MG63 (cell line): Measurements from ENCODE around the gene BTBD16. TPM values are rescaled to one million over a fixed set of nuclear protein-coding genes. Genes with fewer than 3 reads are reported as not detected.
A peak's percentile ranks its signal among the peaks of the same experiment; 100 is the strongest.

Source experiments
- DNase-seq: peaks from one replicate; pipeline ENCODE4 v3.0.0-alpha.2; 2020
- H3K27me3 ChIP-seq: fragments of 250-450 bp; sonication (Bioruptor Pico); 2 replicates; pipeline ENCODE4 v1.5.1; 2020; ENCODE audit warnings: mild to moderate bottlenecking, moderate library complexity
- H3K36me3 ChIP-seq: fragments of 250-450 bp; sonication (Bioruptor Pico); 2 replicates; pipeline ENCODE4 v1.5.1; 2020; ENCODE audit warnings: mild to moderate bottlenecking, moderate library complexity
- H3K4me3 ChIP-seq: fragments of 250-450 bp; sonication (Bioruptor Pico); 2 replicates; pipeline ENCODE4 v1.5.1; 2020; ENCODE audit warnings: mild to moderate bottlenecking, moderate library complexity
- H3K9me3 ChIP-seq: fragments of 250-450 bp; sonication (Bioruptor Pico); 2 replicates; pipeline ENCODE4 v1.5.1; 2020; ENCODE audit warnings: mild to moderate bottlenecking, moderate library complexity
- total RNA-seq: library from RNA; depleted of rRNA; stranded (reverse); fragments of >200 nt; shearing (Covaris generic); gene quantifications from 2 replicates; pipeline ENCODE4 v1.2.3, GENCODE V29; 2014; ENCODE audit warnings: low replicate concordance

Gene BTBD16
- total RNA-seq, 1 experiment from 2014 or later, result not detected

- Histone ChIP-seq H3K9me3 (peaks cover 14% of the 10 kb centered on the region), H3K36me3 (no peaks in the 10 kb centered on the region), H3K4me3 (no peak overlapping the region), H3K27me3 (no peaks in the 10 kb centered on the region)
- DNase-seq, result no peak
Observed at GRCh38 chr10:122258136-122259074, 12.7 kb upstream of the BTBD16 start.

- no peak overlapping the region for H3K4me3 ChIP-seq
- no peaks in the 10 kb centered on the region for H3K36me3 ChIP-seq
- no peaks in the 10 kb centered on the region for H3K27me3 ChIP-seq
- peaks cover 14% of the 10 kb centered on the region for H3K9me3 ChIP-seq
- DNase-seq, result no peak
Observed at GRCh38 chr10:122259075-122259466, 12.0 kb upstream of the BTBD16 start.

- Histone ChIP-seq H3K9me3 (peaks cover 14% of the 10 kb centered on the region), H3K36me3 (no peaks in the 10 kb centered on the region), H3K27me3 (no peaks in the 10 kb centered on the region), H3K4me3 (no peak overlapping the region)
- no peak for DNase-seq
Observed at GRCh38 chr10:122261584-122261983, 9.5 kb upstream of the BTBD16 start.

- H3K36me3 ChIP-seq, result no peaks in the 10 kb centered on the region
- no peaks in the 10 kb centered on the region for H3K27me3 ChIP-seq
- no peak overlapping the region for H3K4me3 ChIP-seq
- peaks cover 14% of the 10 kb centered on the region for H3K9me3 ChIP-seq
- DNase-seq, result peak; percentile 25
Observed at GRCh38 chr10:122263971-122264370, 7.1 kb upstream of the BTBD16 start.

GRCh38 chr10:122264436-122264835 is 6.7 kb upstream of the BTBD16 start:
- no peak for DNase-seq
- no peak overlapping the region for H3K4me3 ChIP-seq

DNA sequence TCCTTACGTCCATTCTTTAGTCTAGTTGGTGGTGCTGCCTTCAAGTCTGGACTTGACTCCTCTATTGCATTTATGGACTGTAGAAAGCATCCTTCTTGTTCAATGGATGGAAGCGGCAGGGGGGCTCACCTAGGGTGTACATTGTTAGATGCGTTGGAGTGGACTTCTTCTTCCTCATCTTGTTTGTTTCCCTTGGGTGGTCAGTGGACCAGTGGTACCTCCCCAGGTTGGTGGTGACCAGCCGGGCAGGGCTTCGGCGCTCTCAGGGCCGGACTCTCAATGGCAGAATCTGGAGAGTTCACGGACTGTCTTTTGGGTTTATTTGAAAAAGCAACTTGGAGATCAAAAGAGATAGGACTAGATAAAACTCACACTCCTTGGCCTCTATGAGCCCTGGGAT is 6.2 kb upstream of the BTBD16 start:
- H3K27me3 ChIP-seq, result no peaks in the 10 kb centered on the region
- no peaks in the 10 kb centered on the region for H3K36me3 ChIP-seq
- H3K4me3 ChIP-seq, result no peak overlapping the region
- peaks cover 14% of the 10 kb centered on the region for H3K9me3 ChIP-seq
- no peak for DNase-seq

More at GRCh38 chr10:122264436-122264835, 6.7 kb upstream of the BTBD16 start:
- H3K27me3 ChIP-seq, result no peaks in the 10 kb centered on the region
- H3K36me3 ChIP-seq, result no peaks in the 10 kb centered on the region
- H3K9me3 ChIP-seq, result peaks cover 14% of the 10 kb centered on the region

- Histone ChIP-seq H3K4me3 (no peak overlapping the region), H3K9me3 (peaks cover 14% of the 10 kb centered on the region), H3K36me3 (no peaks in the 10 kb centered on the region), H3K27me3 (no peaks in the 10 kb centered on the region)
- DNase-seq, result no peak
Observed at GRCh38 chr10:122265896-122266295, 5.2 kb upstream of the BTBD16 start.

DNA sequence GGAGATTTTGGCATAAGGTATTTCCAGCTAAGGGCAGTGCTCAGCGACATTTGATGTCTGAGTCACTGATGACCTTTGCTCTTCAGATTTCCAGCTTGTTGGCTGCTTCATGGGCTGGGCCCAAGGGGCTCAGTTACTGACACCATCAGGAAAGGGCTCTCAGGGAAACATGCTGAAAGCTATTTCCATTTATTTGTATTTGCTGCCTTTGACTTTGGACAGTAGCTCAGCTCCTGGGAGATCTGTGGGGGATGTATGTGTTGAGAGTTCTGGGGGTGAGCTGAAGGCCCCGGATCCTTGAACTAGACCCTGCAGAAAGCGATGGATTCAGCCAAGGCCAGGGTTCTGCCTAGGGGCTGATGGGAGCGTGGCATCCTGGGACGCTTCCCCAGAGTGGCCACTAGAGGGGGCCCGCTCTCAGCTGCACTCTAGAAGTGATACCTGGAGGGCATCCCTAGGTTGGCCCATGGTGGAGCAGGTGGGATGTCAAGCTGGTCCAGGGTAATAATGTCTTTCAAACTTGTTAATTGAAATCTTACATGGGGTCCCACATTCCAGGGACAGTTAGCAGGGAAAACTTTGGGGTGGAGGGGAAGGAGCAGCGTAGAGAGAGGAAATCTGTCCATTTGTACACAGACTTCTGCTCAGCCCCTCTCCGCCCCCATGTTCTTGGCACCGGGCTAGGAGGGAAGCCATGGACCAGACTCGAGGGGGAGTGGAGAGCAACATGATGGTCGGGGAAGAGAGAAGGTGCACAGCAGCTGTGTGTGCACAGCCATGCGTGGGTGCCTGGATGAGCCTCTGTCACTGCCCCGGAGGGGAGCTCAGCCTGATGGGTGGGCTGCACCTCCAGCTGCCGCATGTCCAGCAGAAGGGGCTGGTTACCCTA is 3.0 kb upstream of the BTBD16 start:
- Histone ChIP-seq H3K36me3 (no peaks in the 10 kb centered on the region), H3K9me3 (no peaks in the 10 kb centered on the region; the same call in 1 of the 2 replicates), H3K4me3 (no peak overlapping the region), H3K27me3 (no peaks in the 10 kb centered on the region)
- peak; percentile 24 for DNase-seq

GRCh38 chr10:122269059-122269687 is 1.9 kb upstream of the BTBD16 start:
- Histone ChIP-seq H3K4me3 (no peak overlapping the region), H3K27me3 (no peaks in the 10 kb centered on the region)
- DNase-seq, result no peak

DNA sequence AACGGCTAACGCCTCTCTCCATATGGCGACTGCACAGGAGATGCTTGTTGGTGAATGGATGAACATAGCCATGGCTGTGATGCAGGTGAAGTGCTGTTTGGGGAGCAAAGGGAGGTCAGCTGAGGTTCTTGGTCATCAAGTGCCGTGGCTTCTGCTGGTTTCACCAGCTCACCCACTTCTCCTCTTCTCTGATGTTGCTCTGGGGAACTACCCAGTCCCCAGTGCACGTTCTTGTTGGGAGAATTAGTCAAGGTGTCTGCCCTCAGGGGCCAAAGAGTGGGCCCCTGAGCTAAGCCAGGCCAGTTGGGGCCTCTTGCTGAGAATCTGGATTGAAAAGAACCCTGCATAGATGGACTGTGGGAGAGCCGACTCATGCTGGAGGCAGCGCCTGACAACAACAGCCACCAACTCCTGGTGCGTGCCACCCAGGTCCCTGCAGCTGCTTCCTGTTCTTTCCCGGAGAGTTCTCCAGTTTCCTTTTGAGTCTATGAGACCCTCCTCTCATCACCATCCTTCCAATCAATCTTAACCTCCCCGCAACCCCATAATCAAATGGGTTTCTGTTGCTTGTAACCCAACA is 3.0 kb downstream of the BTBD16 start:
- no peaks in the 10 kb centered on the region for H3K9me3 ChIP-seq

More at GRCh38 chr10:122269059-122269687, 1.9 kb upstream of the BTBD16 start:
- no peaks in the 10 kb centered on the region for H3K9me3 ChIP-seq
- H3K36me3 ChIP-seq, result no peaks in the 10 kb centered on the region

GRCh38 chr10:122276611-122277208 is 5.6 kb downstream of the BTBD16 start:
- peak; percentile 51 for DNase-seq
- H3K4me3 ChIP-seq, result no peak overlapping the region
- no peaks in the 10 kb centered on the region for H3K27me3 ChIP-seq
- no peaks in the 10 kb centered on the region for H3K9me3 ChIP-seq
- H3K36me3 ChIP-seq, result no peaks in the 10 kb centered on the region

More for the DNA sequence above, 3.0 kb downstream of the BTBD16 start:
- H3K4me3 ChIP-seq, result no peak overlapping the region
- no peaks in the 10 kb centered on the region for H3K36me3 ChIP-seq
- no peaks in the 10 kb centered on the region for H3K27me3 ChIP-seq
- DNase-seq, result no peak

GRCh38 chr10:122277526-122278136 is 6.5 kb downstream of the BTBD16 start:
- H3K9me3 ChIP-seq, result no peaks in the 10 kb centered on the region
- no peak overlapping the region for H3K4me3 ChIP-seq
- H3K27me3 ChIP-seq, result no peaks in the 10 kb centered on the region
- H3K36me3 ChIP-seq, result no peaks in the 10 kb centered on the region
- no peak for DNase-seq

DNA sequence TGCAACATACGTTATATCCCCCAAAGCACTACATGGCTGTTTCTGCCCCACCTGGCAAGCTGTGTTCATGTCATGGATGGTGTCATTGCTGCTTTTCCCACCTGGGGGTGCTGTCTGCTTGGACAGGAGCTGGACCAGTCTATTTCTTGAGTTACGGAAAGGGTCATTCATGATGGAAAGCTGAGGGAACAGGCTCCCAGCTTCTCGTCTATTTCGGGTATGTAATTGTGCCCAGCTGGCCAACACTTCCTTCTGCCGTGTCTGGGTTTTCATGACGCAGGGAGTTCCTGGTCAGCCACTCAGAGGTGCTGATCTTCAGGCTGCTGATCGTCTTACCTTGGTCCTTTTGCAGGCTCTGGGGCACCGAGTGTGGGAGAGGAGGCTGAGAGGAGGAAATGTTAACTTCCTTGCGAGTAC is 8.6 kb downstream of the BTBD16 start:
- no peaks in the 10 kb centered on the region for H3K9me3 ChIP-seq

GRCh38 chr10:122280156-122280555 is 9.1 kb downstream of the BTBD16 start:
- no peak overlapping the region for H3K4me3 ChIP-seq
- no peak for DNase-seq
- no peaks in the 10 kb centered on the region for H3K36me3 ChIP-seq
- no peaks in the 10 kb centered on the region for H3K27me3 ChIP-seq
- H3K9me3 ChIP-seq, result no peaks in the 10 kb centered on the region

More for the DNA sequence above, 8.6 kb downstream of the BTBD16 start:
- peak; percentile 21 for DNase-seq
- no peaks in the 10 kb centered on the region for H3K36me3 ChIP-seq
- H3K27me3 ChIP-seq, result no peaks in the 10 kb centered on the region
- no peak overlapping the region for H3K4me3 ChIP-seq

- H3K27me3 ChIP-seq, result no peaks in the 10 kb centered on the region
- DNase-seq, result no peak
- H3K36me3 ChIP-seq, result no peaks in the 10 kb centered on the region
- H3K4me3 ChIP-seq, result no peak overlapping the region
- H3K9me3 ChIP-seq, result no peaks in the 10 kb centered on the region
Observed at GRCh38 chr10:122281018-122281626, 10.0 kb downstream of the BTBD16 start.
